GM21576 (cell line): Measurements from ENCODE around the gene NEDD8.
A peak's percentile ranks its signal among the peaks of the same experiment; 100 is the strongest.

Experiments used
- ATAC-seq: cut with Tn5 transposase; IDR thresholded peaks from one replicate; pipeline ENCODE4 v1.9.1; 2021; ENCODE audit warnings: mild to moderate bottlenecking, moderate library complexity; ENCODE audit not compliant: unreplicated experiment

Gene NEDD8

DNA sequence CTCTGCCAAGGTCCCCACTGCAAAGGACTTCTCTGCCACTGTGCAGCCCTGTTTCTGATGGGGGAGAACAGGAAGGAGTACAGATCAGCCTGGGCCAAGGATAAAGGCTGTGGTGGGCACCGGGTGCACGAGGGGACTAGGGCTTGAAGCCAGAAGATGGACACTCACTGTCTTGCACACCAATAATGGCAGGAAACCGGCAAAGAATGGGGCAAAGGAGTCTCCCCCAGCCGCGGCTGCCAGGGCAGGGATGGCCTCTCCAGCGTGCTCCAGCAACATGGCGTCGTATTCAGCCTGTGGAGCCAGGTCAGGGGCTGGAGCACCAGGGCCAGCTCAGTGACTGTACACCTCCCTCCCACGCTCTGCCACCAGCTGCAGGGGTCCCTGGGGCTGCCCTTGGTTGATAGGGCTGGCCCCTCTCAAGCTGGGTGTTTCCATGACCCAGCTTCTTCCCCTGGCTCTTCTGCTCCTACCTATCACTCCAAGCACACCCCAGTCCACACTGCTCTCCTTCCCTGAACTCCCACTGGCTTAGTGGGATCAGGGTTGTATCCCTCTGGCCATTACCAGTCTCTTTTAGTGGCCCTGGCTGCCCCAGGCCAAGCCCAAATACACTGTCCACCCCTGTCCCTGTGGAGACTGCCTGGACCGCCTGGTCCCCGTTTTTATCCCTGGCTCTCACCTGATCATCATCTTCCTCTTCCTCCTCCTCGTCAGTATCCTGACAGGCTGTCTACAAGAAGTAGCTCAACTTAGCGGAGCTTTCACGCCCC is 49.9 kb downstream of the NEDD8 start:
- no peak for ATAC-seq

DNA sequence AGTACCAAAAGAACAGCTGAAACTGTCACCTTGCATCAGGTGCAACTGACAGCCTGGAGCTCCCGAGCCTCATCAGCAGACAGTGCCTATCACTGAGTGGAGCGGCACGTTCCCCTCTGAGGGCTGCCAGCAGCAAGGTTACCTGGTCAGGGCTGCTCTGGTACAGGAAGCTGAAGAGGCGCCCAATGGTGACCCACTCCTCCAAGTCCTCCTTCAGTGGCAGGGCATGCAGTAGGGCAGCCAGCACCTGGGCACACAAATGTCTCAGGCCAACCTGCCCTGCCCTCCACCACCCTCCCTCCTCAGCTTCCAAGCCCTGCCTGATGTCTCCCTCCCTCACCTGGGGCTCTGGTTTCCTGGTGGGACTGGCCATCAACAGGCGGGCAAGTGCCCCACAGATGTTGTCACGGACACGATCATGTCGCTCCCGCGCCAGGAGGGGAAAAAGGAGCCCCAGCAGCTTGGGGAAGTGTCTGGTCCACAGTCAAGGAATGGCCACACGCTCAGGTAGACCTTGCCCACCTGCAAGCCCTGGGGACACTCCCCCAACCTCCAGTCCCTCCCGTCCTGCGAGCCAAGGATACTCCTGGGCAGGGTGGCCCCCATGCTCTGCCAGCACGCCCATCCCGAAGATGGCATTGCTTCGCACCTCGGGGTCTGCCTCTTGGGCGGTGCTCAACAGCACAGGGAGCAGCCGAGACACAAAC is 50.6 kb downstream of the NEDD8 start:
- no peak for ATAC-seq

DNA sequence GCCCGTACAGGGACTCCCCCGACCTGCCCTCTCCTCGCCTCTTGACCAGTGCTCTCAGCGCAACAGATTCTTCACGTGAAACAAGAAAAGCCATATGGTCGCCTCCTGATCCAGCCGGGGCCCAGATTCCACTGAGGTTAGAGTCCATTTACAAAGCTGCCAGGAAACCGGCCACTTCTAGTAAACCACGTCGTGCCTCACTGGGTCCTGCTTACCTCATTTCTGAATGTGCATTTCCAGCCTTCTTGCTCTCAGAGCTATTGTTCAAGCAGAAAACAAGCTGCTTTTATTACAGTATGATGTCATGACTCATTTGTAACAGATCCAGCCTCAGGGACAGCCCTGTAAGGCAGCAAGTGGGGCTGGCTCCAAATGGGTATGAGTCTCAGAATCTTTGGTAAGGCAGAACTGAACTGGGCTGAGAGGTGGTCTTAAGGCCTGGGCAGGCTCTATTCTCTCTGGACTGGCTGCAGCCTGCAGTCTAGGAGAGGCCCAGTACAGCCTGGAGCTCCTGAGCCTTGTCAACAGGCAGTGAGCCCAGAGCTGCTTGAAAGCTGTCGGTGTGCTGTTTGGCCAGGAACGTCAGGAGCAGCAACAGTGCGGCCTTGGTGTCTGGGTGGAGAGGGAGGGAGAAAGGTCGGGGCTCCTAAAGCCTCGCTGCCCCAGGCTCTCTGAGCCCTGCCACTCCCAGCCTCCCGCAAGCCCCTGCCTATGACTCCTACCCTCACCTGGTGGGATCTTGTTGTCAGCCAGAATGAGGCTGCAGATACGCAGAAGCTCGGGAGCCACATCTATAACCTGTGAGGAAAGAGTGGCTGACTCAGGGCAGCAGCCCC is 52.0 kb downstream of the NEDD8 start:
- ATAC-seq, result no peak

DNA sequence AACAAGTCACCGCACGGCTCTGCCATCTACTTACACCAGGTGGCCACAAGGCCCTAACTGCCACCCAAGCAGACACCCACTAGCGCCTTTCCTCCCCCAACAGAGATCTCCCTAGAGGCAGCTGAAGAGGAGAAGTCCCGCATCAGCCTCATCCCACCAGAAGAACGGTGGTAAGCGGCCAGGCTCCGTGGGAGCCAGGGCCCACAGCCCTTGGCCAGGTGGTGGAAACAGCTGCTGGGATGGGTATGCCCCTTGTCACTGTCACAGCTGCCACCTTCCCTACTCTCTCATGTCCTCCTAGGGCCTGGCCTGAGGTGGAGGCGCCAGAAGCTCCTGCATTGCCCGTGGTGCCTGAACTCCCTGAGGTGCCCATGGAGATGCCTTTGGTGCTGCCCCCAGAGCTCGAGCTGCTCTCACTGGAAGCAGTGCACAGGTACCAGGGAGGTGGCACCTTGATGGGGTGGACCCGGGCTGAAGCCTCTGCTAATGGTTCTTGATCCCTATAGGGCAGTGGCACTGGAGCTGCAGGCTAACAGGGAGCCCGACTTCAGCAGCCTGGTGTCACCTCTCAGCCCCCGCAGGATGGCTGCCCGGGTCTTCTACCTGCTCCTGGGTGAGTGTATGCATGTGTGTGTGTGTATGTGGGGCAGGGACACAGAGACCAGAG is 52.7 kb downstream of the NEDD8 start:
- ATAC-seq, result no peak

DNA sequence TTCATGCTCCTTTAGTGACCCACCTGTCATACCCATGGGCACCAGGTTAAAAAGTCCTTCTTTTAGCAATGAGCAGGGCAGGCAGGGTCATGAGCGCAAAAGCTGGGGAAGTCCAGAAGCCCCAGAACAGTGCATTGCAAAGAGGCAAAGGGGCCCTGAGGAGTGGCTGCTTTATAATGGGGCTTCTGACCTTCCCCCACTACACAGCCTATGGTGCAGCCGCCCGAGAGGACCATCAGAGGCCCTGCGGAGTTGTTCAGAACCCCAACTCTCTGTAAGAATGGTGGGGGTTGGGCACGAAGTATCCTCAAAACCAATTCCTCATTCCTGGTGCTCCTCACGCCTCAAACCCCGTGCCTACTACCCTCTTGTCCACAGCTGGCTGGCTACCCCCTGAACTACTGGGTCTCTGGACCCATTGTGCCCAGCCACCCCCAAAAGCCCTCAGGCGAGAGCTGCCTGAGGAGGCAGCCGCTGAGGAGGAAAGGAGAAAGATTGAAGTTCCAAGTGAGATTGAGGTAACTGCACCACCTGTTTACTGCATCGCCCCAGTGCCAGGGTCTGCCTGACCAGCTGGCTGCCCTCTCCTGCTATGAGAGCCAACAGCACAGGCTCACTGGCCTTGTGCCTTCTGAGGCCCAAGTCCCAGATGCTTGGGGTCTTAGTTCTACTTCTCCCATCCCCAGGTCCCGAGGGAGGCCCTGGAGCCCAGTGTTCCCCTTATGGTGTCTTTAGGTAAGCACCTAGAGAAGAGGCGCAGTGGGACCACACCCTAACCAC is 53.6 kb downstream of the NEDD8 start:
- no peak for ATAC-seq

DNA sequence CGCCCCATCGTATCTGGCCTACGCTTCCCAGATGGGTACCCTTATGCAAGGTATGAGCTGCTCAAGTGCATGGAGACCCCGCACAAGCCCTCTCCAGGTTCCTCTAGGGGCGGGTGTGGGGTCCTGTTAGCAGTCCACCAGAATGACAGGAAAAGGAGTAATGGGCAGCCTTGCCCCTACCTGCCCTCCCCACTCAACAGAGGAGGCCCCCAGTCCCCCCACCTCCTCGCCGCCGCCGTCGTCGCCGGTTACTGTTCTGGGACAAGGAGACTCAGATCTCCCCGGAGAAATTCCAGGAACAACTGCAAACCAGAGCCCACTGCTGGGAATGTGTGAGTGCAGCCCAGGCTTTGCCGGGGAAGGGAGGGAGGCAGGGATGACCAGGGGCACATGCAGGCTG is 54.3 kb downstream of the NEDD8 start:
- no peak for ATAC-seq

DNA sequence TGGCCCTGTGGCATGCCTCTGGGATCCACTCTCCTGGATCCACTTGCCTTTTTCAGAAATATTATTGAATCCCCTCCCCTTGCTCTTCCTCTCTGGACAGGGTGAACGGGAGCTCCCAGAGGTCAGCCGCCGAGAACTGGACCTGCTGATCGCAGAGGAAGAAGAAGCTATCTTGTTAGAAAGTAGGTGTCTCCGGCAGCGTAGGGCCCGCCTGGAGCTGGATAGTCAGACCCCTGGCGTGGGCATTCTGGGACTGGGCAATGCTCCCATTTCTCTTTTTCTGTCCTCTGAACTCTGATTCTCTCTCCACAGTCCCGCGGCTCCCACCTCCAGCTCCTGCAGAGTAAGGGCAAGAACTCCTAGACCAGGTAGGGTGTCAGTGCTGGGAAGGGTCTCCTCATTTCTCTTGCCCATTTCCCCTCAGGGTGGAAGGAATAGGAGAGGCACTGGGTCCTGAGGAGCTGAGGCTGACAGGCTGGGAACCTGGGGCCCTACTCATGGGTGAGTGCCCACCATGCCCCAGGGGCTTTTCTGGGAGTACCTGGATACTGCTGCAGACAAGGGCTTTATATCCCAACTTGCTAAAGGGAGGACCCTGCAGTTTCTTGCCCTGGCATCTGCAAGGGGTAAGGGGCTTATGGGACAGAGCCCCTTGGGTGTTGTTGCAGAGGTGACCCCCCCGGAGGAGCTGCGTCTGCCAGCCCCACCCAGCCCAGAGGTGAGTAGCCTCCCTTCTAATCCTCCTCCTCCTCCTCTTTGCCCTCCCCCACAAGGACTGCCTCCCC is 54.9 kb downstream of the NEDD8 start:
- no peak for ATAC-seq

DNA sequence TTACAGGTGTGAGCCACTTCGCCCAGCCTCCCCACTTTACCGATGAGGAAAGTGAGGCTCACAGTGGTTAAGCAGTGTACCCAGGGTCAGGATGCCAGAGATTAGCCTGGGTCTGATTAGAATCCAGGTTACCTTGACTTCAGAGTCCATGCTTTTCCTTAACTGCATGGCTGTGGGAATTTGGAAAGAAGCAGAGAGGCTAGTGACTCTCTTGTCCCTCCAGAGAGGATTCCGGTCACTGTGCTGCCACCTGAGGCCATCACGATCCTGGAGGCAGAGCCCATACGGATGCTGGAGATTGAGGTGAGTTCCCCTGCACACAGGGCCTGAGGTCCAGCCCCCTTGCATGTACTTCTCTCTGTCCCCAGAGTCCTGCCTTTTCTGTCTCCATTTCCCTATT is 55.6 kb downstream of the NEDD8 start:
- no peak for ATAC-seq

DNA sequence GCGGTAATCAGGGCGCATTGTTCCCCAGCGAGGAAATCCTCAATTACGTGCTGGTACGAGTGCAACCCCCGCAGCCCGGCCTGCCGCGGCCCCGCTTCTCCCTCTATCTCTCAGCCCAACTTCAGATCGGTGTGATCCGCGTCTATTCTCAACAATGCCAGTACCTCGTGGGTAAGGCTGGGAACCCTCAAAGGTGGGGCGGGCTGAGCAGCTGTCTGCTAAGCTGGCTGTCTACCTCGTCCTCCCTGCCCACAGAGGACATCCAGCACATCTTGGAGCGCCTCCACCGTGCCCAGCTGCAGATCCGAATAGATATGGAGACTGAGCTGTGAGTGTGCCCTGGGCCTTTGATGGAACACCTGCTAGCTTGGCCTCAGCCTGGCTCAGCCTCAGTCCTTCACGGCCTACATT is 59.3 kb downstream of the NEDD8 start:
- ATAC-seq, result no peak

DNA sequence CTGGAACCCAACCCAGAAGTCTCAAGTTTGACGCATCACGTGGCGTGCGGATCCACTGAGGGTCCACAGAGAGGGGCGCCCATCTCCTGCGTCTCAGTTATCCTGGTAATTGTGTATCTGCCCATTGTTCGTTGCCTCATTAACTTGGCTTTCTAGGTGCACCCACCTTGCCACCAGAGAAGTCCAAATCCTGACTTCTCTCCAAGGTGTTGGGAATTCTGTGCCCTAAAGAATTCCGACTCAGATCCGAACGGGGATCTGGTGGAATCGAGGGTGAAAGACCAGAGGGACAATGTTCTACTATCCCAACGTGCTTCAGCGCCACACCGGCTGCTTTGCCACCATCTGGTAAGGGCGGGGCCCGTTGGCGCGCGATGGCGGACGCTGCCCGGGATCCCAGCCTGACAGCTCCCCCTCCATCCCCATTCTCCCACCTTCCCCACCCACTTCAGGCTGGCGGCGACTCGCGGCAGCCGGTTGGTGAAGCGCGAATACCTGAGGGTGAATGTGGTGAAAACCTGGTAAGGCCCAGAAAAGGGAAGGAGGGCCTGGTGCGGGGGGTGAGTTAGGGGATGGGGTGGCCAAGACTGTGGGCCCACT is 59.8 kb downstream of the NEDD8 start:
- no peak for ATAC-seq

DNA sequence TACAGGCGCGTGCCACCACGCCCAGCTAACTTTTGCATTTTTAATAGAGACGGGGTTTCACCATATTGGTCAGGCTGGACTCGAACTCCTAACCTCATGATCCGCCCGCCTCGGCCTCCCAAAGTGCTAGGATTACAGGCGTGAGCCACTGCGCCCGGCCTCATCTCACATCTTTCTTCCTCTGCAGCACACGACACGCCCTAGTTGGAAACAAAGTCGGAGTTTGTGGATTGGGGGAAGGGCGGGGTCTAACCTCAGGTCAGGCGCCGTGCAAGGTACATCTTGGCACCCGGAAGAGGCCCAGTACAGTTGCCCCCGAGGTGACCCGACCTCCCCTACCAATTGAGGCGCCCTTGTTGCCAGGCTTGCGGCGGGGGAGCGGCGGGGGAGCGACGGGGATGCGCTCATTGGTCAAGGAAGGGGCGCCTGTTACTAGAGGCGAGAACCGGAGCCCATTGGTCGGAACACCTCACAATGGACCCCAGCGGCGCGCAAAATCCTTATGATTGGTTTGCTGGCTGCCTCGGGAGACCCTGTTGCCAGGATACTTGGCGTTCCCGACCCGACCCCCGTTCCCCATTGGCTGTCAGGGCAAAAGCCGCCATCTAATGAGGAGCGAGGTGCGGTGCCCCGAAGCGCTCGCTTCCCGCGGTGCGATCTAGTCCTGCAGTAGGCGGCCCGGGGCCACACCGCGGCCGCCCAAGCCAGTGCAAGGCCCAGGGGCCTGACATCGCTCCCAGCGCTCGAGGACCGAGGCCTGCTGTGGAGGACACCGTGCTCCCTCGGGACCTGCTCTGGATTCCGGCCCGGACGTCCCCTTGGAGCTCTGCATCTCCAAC is 60.5 kb downstream of the NEDD8 start, which contains the start of gene REC8:
REC8 (plus strand) TSS at position 659 of the 839 bp plus-strand sequence. CDS start 473 bp downstream, outside the sequence.
- peak; percentile 83 for ATAC-seq

DNA sequence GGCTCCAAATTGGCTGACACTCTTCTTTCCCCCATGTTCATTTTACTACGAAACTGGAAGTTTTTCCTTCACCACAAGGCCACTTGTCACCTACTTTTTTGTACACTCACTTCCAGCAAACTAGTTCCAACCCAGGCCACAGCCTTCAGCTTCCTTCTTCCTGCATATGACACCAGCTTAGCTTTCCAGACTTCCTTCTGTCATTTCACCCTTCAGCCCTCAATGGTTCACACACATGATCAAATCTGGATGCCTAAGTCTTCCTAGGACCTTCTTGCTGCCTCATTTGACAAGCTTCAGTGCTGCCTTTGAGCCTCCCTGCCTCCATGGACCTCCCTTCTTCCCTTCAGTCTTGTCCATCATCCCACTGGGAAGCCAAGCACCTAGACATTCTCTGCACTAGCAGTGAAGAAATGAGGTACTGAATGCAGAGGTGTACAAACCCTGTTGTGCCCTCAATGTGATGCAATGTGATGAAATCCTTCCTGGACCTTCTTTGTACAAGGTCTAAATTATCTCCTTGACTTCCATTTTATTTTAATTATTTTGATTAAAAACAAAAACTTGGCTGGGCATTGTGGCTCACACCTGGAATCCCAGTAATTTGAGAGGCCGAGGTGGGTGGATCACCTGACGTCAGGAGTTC is 64.6 kb downstream of the NEDD8 start:
- no peak for ATAC-seq
